A549 (cell line): ENCODE results near the gene GTF2IRD2.
"Not testable (repeated sequence)": the region's sequence is repeated elsewhere in the genome, so short reads cannot be mapped to it uniquely, and the experiment has no call there.

Experiments used
- CHD4 ChIP-seq: fragments of 200-600 bp; sonication (generic); IDR thresholded peaks from 2 replicates; pipeline ENCODE4 v1.6.1; 2016; ENCODE audit warnings: antibody characterized with exemption, mild to moderate bottlenecking, borderline replicate concordance
- CTCF ChIP-seq: fragments of >200 bp; sonication (Bioruptor Twin); formaldehyde crosslinking; IDR thresholded peaks from 3 replicates; pipeline ENCODE4 v1.5.1; 2016
- ESRRA ChIP-seq: fragments of 150-350 bp; IDR thresholded peaks from 2 replicates; pipeline ENCODE4 v1.6.1; 2014; ENCODE audit warnings: mild to moderate bottlenecking, low read length, borderline replicate concordance
- POLR2AphosphoS2 ChIP-seq: conservative IDR thresholded peaks from 2 replicates; pipeline ENCODE4 v1.6.1; 2012; ENCODE audit warnings: low read length, improper control_type of control experiment, inconsistent platforms

DNA sequence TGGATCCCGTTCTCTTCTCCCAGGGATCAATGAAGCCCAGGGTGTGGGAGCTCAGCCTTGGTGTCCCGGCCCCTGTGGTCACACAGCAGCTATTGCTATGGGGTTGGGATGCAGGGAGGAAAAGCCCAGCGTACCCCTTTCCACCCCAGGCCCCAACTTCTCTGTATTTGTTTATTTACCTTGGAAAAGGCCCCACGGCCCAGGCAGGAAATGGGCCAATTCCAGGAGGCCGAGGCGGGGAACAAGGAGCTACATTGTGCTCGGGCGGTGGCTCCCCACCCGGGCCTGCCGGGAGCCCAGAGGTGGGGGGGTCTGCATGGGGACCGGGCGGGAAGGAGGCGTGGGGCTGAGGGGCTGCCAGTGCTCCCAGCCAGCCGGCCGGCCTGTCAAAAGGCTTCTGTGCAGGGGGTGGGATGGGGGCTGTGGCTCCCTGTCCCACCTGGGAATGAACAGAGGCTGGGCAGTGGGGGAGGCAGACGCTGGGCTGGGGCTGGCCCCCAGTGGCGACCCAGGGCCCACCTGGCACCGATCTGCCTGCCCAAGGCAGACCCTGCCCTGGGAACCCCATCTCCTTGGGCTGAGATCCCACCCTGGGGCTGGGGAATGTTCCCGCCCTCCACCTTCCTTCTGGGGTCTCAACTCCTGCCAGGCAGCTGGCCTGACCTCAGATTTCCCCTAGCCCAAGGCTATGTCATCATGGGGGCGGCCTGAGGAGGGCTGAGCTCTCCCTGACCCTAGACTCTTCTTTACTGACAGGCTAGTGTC lies 23.5 kb upstream of the GTF2IRD2 start:
- not testable (repeated sequence) for TF ChIP-seq ESRRA, POLR2AphosphoS2, CTCF, CHD4
